Subcutaneous abdominal adipose tissue (tissue), 5 donors: ENCODE results near the gene TBATA.

Experiments used
- H3K27ac ChIP-seq: one replicate; pipeline ENCODE4 v1.7.0; 2013; ENCODE audit warnings: low read depth, mild to moderate bottlenecking, inconsistent platforms, low read length, moderate library complexity
- H3K27me3 ChIP-seq, 5 donors: one replicate each; pipeline ENCODE4 v1.7.0; 2013; ENCODE audit warnings: low read length in 5 of 5, inconsistent platforms in 1 of 5; ENCODE audit not compliant: control insufficient read depth in 5 of 5, insufficient read depth in 4 of 5
- H3K36me3 ChIP-seq, 5 donors: one replicate each; pipeline ENCODE4 v1.7.0; 2013; ENCODE audit warnings: low read length in 5 of 5; ENCODE audit not compliant: control insufficient read depth in 5 of 5, insufficient read depth in 5 of 5
- H3K4me1 ChIP-seq, 5 donors: one replicate each; pipeline ENCODE4 v1.7.0; 2013; ENCODE audit warnings: low read length in 5 of 5, mild to moderate bottlenecking in 3 of 5, moderate library complexity in 1 of 5; ENCODE audit not compliant: control insufficient read depth in 5 of 5, insufficient read depth in 5 of 5
- H3K4me3 ChIP-seq, 5 donors: one replicate each; pipeline ENCODE4 v1.7.0; 2013; ENCODE audit warnings: low read length in 5 of 5, low read depth in 1 of 5
- H3K9ac ChIP-seq, 5 donors: one replicate each; pipeline ENCODE4 v1.7.0; 2013; ENCODE audit warnings: low read length in 5 of 5, mild to moderate bottlenecking in 4 of 5, moderate library complexity in 3 of 5
- H3K9me3 ChIP-seq, 5 donors: one replicate each; pipeline ENCODE4 v1.7.0; 2013; ENCODE audit warnings: low read length in 5 of 5; ENCODE audit not compliant: control insufficient read depth in 5 of 5
- donor health status: healthy.
- donor health status: healthy.
- donor health status: healthy.
- donor health status: healthy.
- donor health status: healthy.

The TBATA gene

GRCh38 chr10:70763567-70763966 is 21.6 kb downstream of the TBATA start:
- H3K27me3 ChIP-seq, result peaks cover 0 to 6% (median 0%) of the 10 kb centered on the region in 5 donors
- peaks cover 0 to 7% (median 3%) of the 10 kb centered on the region in 5 donors for H3K9me3 ChIP-seq
- peaks cover 0 to 9% (median 6%) of the 10 kb centered on the region in 5 donors for H3K4me1 ChIP-seq
- H3K9ac ChIP-seq, result no peak overlapping the region
- no peak overlapping the region for H3K4me3 ChIP-seq
- H3K36me3 ChIP-seq, result no peaks in the 10 kb centered on the region
- no peak overlapping the region for H3K27ac ChIP-seq

GRCh38 chr10:70762441-70763175 is 22.6 kb downstream of the TBATA start:
- Histone ChIP-seq H3K4me3 (no peak overlapping the region), H3K4me1 (peaks cover 0 to 9% (median 6%) of the 10 kb centered on the region in 5 donors), H3K27me3 (peaks cover 0 to 6% (median 0%) of the 10 kb centered on the region in 5 donors), H3K9me3 (peaks cover 0 to 7% (median 3%) of the 10 kb centered on the region in 5 donors), H3K36me3 (no peaks in the 10 kb centered on the region), H3K9ac (no peak overlapping the region), H3K27ac (no peak overlapping the region)

- no peak overlapping the region for H3K4me3 ChIP-seq
- H3K27me3 ChIP-seq, result peaks cover 0 to 6% (median 0%) of the 10 kb centered on the region in 5 donors
- H3K27ac ChIP-seq, result no peak overlapping the region
- no peak overlapping the region for H3K9ac ChIP-seq
- peaks cover 0 to 7% (median 3%) of the 10 kb centered on the region in 5 donors for H3K9me3 ChIP-seq
- no peaks in the 10 kb centered on the region for H3K36me3 ChIP-seq
- H3K4me1 ChIP-seq, result peaks cover 0 to 9% (median 6%) of the 10 kb centered on the region in 5 donors
These were observed 23.3 kb downstream of the TBATA start for GRCh38 chr10:70761727-70762350.

- Histone ChIP-seq H3K9me3 (peaks cover 0 to 6% (median 0%) of the 10 kb centered on the region in 5 donors), H3K9ac (no peak overlapping the region), H3K27me3 (peaks cover 0 to 6% (median 0%) of the 10 kb centered on the region in 5 donors), H3K4me3 (no peak overlapping the region), H3K4me1 (peaks cover 0 to 9% (median 6%) of the 10 kb centered on the region in 5 donors), H3K27ac (no peak overlapping the region), H3K36me3 (no peaks in the 10 kb centered on the region)
These were observed 24.1 kb downstream of the TBATA start for GRCh38 chr10:70761031-70761601.

- Histone ChIP-seq H3K27me3 (peaks cover 0 to 6% (median 0%) of the 10 kb centered on the region in 5 donors), H3K4me1 (peaks cover 0 to 9% (median 6%) of the 10 kb centered on the region in 5 donors), H3K9me3 (no peaks in the 10 kb centered on the region), H3K9ac (no peak overlapping the region), H3K27ac (no peak overlapping the region), H3K4me3 (no peak overlapping the region), H3K36me3 (no peaks in the 10 kb centered on the region)
These were observed 24.8 kb downstream of the TBATA start for GRCh38 chr10:70760271-70760787.

- Histone ChIP-seq H3K27me3 (peaks cover 0 to 6% (median 0%) of the 10 kb centered on the region in 5 donors), H3K9me3 (no peaks in the 10 kb centered on the region), H3K9ac (no peak overlapping the region), H3K36me3 (no peaks in the 10 kb centered on the region), H3K4me1 (peaks cover 0 to 9% (median 6%) of the 10 kb centered on the region in 5 donors), H3K27ac (no peak overlapping the region), H3K4me3 (no peak overlapping the region)
These were observed 25.4 kb downstream of the TBATA start for GRCh38 chr10:70759781-70760180.

GRCh38 chr10:70758757-70759514 is 26.2 kb downstream of the TBATA start:
- H3K9ac ChIP-seq, result no peak overlapping the region
- H3K4me3 ChIP-seq, result no peak overlapping the region
- H3K9me3 ChIP-seq, result no peaks in the 10 kb centered on the region
- no peaks in the 10 kb centered on the region for H3K36me3 ChIP-seq
- H3K27me3 ChIP-seq, result peaks cover 0 to 6% (median 0%) of the 10 kb centered on the region in 5 donors
- H3K4me1 ChIP-seq, result peaks cover 0 to 11% (median 7%) of the 10 kb centered on the region in 5 donors
- H3K27ac ChIP-seq, result no peak overlapping the region

GRCh38 chr10:70757856-70758255 is 27.3 kb downstream of the TBATA start:
- Histone ChIP-seq H3K4me3 (no peak overlapping the region), H3K9me3 (no peaks in the 10 kb centered on the region), H3K36me3 (no peaks in the 10 kb centered on the region), H3K27me3 (peaks cover 0 to 6% (median 0%) of the 10 kb centered on the region in 5 donors), H3K27ac (no peak overlapping the region), H3K9ac (no peak overlapping the region), H3K4me1 (peaks cover 0 to 10% (median 6%) of the 10 kb centered on the region in 5 donors)

GRCh38 chr10:70756700-70757360 is 28.3 kb downstream of the TBATA start:
- no peak overlapping the region for H3K9ac ChIP-seq
- H3K27me3 ChIP-seq, result peaks cover 0 to 6% (median 0%) of the 10 kb centered on the region in 5 donors
- no peaks in the 10 kb centered on the region for H3K36me3 ChIP-seq
- peaks cover 0 to 6% (median 0%) of the 10 kb centered on the region in 5 donors for H3K4me1 ChIP-seq
- H3K27ac ChIP-seq, result no peak overlapping the region
- no peaks in the 10 kb centered on the region for H3K9me3 ChIP-seq
- H3K4me3 ChIP-seq, result no peak overlapping the region
